Thoracic aorta endothelial cell (primary cell): ENCODE data around the gene PHACTR1. TPM values are rescaled to one million over a fixed set of nuclear protein-coding genes. Genes with fewer than 3 reads are reported as not detected.

Experiments used
- small RNA-seq: library from RNA; depleted of rRNA; stranded (forward); fragments of <200 nt; gene quantifications from one replicate; pipeline ENCODE3, GENCODE V24; 2012
- total RNA-seq: library from RNA; depleted of rRNA; stranded (reverse); fragments of >200 nt; gene quantifications from 2 replicates; pipeline ENCODE4 v1.2.3, GENCODE V29; 2012

Gene PHACTR1
- total RNA-seq: 18.9 and 27.7 TPM in 2 replicates

GRCh38 chr6:12716298-12716916, at the start of gene PHACTR1:
TSS of gene PHACTR1 (plus strand) at chr6:12716767.

DNA sequence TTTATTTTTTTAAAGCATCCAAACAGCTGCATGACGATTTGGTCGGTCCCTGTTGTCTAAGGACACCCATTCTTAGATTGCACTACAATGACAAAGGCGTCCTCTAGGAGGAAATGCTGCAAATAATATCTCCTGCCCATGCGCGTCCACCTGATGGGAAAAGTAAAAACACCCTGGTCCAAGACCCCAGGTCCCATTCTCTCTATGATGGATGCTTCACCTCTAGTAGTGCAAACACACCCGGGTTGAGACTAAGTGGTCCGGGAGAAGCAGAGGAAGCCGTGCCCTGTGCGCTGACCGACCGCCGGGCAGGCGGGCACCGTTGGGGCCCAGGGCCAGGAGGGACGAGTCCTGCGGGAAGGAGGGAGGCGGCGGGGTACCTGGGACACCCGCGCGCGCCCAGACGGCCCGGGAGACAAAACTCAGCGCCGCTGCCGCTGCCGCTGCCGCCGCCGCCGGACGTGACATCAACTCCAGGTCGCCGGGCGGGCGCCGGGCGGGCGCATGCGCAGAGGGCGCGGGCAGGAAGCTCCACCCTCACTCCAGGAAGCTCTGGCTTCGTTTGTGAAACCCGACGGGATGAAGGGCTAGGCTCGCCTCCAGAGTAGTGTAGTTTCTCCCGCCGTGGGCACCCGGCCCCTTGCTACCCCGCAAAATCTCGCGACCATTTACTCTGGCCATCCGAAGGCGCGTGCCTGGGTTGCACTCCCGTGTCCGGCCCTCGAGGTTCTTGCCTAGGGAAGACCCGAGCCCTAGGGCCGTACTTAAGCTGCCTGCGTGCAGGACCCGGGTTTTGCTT, 611.7 kb downstream of the PHACTR1 start, which contains the start of gene TBC1D7:
TSS of gene TBC1D7 (minus strand) at position 462 of the 799 bp plus-strand sequence. CDS start 1,639 bp downstream, outside the sequence.

Small RNAs within 50 kb of the gene (small RNA-seq; reads per million reads assigned to genes)
- gene RNU1-11P: 46.4 reads per million, percentile 97 among the genes with 10 or more reads in this experiment
